ENCODE measurements around the gene SHISA9.

GRCh38 chr16:13103831-13104530 is 202.6 kb downstream of the SHISA9 start:
- no peak for TF ChIP-seq CTCF (IDR thresholded peaks at IDR 0.05)
- TF ChIP-seq POLR2A (IDR thresholded peaks at IDR 0.05) = no peak
